ENCODE results near the gene OR7G3.

GRCh38 chr19:9109959-9110358 is 16.8 kb downstream of the OR7G3 start:
- TF ChIP-seq ZBTB7A (IDR thresholded peaks at IDR 0.05; ENCODE audit: low read depth), result no peak
- TF ChIP-seq CREB1 (IDR thresholded peaks at IDR 0.05; ENCODE audit: low read depth), result no peak
- TF ChIP-seq RAD21 (IDR thresholded peaks at IDR 0.05; ENCODE audit: low read depth), result no peak
- TF ChIP-seq USF1 (IDR thresholded peaks at IDR 0.05), result no peak
- TF ChIP-seq NFIC (IDR thresholded peaks at IDR 0.05), result no peak
- TF ChIP-seq CEBPB (IDR thresholded peaks at IDR 0.05), result no peak
- no peak for TF ChIP-seq FOXM1 (IDR thresholded peaks at IDR 0.05; ENCODE audit: borderline replicate concordance, low read depth)
- TF ChIP-seq EP300 (IDR thresholded peaks at IDR 0.05; ENCODE audit: borderline replicate concordance), result no peak
- no peak for TF ChIP-seq MAX (IDR thresholded peaks at IDR 0.05)
- TF ChIP-seq, protein P1, sequence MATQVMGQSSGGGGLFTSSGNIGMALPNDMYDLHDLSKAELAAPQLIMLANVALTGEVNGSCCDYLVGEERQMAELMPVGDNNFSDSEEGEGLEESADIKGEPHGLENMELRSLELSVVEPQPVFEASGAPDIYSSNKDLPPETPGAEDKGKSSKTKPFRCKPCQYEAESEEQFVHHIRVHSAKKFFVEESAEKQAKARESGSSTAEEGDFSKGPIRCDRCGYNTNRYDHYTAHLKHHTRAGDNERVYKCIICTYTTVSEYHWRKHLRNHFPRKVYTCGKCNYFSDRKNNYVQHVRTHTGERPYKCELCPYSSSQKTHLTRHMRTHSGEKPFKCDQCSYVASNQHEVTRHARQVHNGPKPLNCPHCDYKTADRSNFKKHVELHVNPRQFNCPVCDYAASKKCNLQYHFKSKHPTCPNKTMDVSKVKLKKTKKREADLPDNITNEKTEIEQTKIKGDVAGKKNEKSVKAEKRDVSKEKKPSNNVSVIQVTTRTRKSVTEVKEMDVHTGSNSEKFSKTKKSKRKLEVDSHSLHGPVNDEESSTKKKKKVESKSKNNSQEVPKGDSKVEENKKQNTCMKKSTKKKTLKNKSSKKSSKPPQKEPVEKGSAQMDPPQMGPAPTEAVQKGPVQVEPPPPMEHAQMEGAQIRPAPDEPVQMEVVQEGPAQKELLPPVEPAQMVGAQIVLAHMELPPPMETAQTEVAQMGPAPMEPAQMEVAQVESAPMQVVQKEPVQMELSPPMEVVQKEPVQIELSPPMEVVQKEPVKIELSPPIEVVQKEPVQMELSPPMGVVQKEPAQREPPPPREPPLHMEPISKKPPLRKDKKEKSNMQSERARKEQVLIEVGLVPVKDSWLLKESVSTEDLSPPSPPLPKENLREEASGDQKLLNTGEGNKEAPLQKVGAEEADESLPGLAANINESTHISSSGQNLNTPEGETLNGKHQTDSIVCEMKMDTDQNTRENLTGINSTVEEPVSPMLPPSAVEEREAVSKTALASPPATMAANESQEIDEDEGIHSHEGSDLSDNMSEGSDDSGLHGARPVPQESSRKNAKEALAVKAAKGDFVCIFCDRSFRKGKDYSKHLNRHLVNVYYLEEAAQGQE (IDR thresholded peaks at IDR 0.05; ENCODE audit: low read depth), result no peak
- no peak for TF ChIP-seq TAF1 (IDR thresholded peaks at IDR 0.05; ENCODE audit: low read depth)
- no peak for TF ChIP-seq TEAD4 (IDR thresholded peaks at IDR 0.05)

Data from Ishikawa (cell line).